IPS DF 19.7 (cell line): ENCODE measurements around the gene ZNF697.
A peak's percentile ranks its signal among the peaks of the same experiment; 100 is the strongest.
"Not testable (repeated sequence)": the region's sequence is repeated elsewhere in the genome, so short reads cannot be mapped to it uniquely, and the experiment has no call there.

Experiments used
- DNase-seq: peaks from one replicate; pipeline ENCODE4 v3.0.0-alpha.2; 2013; ENCODE audit warnings: low read depth, low spot score

The ZNF697 gene

GRCh38 chr1:119602789-119603188, 45.3 kb downstream of the ZNF697 start:
- DNase-seq = not testable (repeated sequence)

DNA sequence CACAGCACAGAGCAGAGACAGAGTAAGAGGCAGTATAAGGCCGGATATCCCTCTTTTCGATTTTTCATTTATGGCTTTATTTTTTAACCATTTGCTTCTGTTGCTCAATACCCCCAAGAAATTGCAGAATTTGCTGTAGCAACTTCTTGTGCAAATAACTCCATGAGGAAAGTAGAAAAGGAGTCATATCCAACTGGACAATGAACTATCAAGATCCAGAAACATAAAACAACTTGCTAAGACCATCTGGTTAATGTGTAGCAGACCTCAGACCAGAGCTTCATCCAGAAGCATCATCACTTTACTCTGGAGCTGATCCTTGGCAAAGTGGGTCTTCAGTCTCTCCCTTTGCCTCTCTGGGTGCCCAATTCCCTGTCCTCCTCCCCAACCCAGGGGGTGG, 45.9 kb downstream of the ZNF697 start:
- DNase-seq = no peak

DNA sequence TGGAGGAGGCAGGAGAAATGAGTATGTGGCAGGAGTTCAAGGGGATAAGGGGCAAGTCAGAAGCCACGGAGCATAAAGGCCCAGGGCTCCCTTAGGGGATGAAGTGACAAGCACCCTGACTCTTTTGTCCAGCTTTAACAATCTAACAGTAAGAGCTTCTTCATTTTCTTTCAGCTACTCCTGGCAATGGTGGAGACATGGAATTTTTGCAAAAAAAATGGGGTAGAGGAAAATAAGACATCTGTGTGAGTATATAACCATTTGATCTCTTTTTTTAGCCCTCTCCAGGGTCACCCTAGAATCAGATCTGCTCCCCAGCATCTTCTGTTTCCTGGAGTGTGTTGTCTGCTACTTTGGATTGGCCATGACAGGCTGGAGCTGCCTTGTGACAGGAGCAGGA, 47.1 kb downstream of the ZNF697 start:
- no peak for DNase-seq

GRCh38 chr1:119600561-119600960, 47.5 kb downstream of the ZNF697 start:
- DNase-seq = no peak

- no peak for DNase-seq
Measured at GRCh38 chr1:119595606-119596005, 52.5 kb downstream of the ZNF697 start.

DNA sequence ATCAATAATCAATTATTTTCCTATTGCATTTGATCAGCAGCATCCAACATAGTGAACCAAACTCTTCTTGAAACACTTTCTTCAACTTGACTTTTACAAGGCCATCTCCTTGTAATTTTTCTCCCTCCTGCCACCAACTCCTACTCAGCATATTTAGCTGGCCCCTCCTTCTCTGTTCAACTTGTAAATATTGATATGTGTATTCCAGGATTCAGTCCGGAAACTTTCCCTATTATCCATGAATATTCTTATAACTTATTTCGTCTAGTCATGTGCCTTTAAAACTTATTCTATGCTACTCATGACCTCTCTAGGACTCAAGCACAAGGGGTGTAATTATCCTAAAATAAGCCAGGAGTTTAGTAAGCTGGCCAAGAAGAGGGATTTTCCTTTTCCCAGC, 52.9 kb downstream of the ZNF697 start:
- DNase-seq = no peak

GRCh38 chr1:119594376-119594775, 53.7 kb downstream of the ZNF697 start:
- no peak for DNase-seq

DNA sequence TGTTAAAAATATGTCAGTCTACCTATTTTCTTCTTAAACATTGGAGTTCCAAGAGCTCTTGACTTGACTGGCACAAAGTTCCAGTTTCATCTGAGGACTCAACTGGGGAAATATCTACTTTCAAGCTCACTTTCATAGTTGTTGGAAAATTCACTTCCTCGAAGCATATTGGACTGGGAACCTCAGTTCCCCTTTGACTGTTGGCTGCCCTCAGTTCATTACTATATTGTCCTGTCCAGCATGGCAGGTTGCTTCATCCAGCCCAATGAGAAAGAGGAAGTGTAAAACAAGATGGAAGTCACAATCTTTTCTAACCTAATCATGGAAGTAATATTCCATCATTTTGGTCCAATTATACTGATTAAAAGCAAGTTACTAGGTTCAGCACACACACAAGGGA, 54.3 kb downstream of the ZNF697 start:
- no peak for DNase-seq

DNA sequence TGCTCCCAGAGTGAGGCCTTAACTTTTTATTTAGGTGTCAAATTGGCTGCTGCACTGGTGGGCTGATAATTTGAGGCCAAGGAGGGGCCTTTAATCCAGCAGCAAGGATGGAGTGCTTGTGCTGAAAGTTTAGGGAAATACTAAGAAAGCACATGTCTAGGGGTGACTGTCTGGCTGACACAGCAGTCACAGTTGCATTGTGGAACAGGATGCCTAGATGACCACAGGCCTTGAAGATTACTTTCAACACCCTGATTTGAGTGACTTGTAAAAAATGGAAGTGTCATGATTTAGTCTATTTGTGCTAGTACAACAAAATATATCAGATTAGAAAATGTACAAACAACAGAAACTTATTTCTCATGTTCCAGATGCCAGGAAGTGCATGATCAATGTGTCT, 57.7 kb downstream of the ZNF697 start:
- DNase-seq = no peak

GRCh38 chr1:119588621-119589020, 59.4 kb downstream of the ZNF697 start:
- no peak for DNase-seq

- DNase-seq = no peak
Measured at GRCh38 chr1:119587341-119587740, 60.7 kb downstream of the ZNF697 start.

- DNase-seq = not testable (repeated sequence)
Measured at GRCh38 chr1:119585801-119586200, 62.3 kb downstream of the ZNF697 start.

DNA sequence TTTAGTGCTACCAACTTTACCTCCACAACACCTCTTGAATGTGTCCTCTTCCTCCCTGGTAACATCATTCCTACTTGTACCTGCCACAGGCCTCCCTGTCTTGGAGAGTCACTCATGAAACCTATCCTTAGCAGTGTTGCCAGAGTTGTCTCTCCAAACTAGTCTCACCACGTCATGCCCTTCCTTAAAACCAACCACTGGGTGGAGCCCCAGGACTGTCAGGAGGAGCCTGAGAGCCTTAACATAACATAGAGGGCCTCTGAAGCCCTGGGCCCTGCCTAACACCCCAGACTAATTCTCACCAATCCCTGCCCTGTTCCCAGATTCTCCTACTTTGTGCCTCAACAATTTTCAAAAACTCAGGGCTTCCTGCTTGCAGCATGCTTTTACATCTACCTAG, 65.3 kb downstream of the ZNF697 start:
- peak; percentile 48 for DNase-seq

DNA sequence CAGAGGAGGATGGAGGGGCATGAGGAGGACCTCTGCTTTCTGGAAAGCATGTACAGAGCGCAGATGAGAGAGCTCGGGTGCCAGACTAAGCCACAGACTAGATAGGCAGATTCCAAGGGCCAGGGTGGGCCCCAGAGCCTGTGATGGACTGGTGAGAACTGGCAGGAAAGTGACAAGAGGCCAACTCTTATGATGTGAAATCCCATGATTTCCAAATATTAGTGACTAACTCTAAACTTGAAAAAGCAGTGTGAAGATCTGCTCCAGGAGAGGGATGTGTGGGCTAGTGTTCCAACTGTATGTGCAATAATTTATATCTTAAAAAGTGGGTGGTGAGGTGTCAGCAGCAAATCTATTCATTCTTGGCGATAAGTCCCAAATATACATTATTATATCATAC, 67.0 kb downstream of the ZNF697 start:
- not testable (repeated sequence) for DNase-seq

DNA sequence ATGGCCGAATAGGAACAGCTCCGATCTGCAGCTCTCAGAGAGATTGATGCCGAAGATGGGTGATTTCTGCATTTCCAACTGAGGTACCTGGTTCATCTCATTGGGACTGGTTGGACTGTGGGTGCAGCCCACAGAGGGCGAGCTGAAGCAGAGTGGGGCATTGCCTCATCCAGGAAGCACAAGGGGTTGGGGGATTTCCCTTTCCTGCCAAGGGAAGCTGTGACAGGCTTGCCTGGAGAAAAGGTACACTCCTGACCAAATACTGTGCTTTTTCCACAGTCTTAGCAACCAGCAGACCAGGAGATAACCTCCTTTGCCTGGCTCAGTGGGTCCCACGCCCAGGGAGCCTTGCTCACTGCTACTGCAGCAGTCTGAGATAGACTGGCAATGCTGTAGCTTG, 74.2 kb downstream of the ZNF697 start:
- no peak for DNase-seq

- DNase-seq = not testable (repeated sequence)
Measured at GRCh38 chr1:119569930-119570622, 78.0 kb downstream of the ZNF697 start.
